ENCODE data around the gene ZC3H15. TPM values are rescaled to one million over a fixed set of nuclear protein-coding genes. Genes with fewer than 3 reads are reported as not detected.

ZC3H15 gene
- total and polyA plus RNA-seq, 2 of the 8 experiments (the other 6 are each of a cell fraction or from before 2014, with no cell fraction given): 32.0 to 80.8 TPM

- no peak for TF ChIP-seq SIRT6 (IDR thresholded peaks at IDR 0.05; ENCODE audit: low read length)
- no peak for TF ChIP-seq CREB1 (IDR thresholded peaks at IDR 0.05)
- no peak for TF ChIP-seq NRF1 (IDR thresholded peaks at IDR 0.05; ENCODE audit: low read depth, low read length)
- TF ChIP-seq RXRA (IDR thresholded peaks at IDR 0.05; ENCODE audit: insufficient read depth, low read depth, low read length): no peak
- no peak for TF ChIP-seq HDAC6 (IDR thresholded peaks at IDR 0.05; ENCODE audit: low read depth, low read length)
- TF ChIP-seq TAF7 (optimal IDR thresholded peaks at IDR 0.05; ENCODE audit: borderline replicate concordance, low read depth, low read length): no peak
- no peak for TF ChIP-seq KDM1A (IDR thresholded peaks at IDR 0.05; ENCODE audit: borderline replicate concordance, low read length)
These were observed 7.6 kb downstream of the ZC3H15 start (continued) for GRCh38 chr2:186493564-186494085.

All from H1 (cell line).